Neural progenitor cell (in vitro differentiated cells): ENCODE results near the gene PIH1D2.
"Not testable (repeated sequence)": the region's sequence is repeated elsewhere in the genome, so short reads cannot be mapped to it uniquely, and the experiment has no call there.

Experiments
- EZH2 ChIP-seq: fragments of 200-600 bp; sonication (generic); IDR thresholded peaks from 2 replicates; pipeline ENCODE4 v1.6.1; 2017; ENCODE audit warnings: antibody characterized with exemption, mild to moderate bottlenecking, moderate library complexity
- TF ChIP-seq, protein P1 (sequence below): fragments of 200-600 bp; sonication (generic); IDR thresholded peaks from 2 replicates; pipeline ENCODE4 v1.5.1; 2017; ENCODE audit warnings: antibody characterized with exemption, mild to moderate bottlenecking

DNA sequence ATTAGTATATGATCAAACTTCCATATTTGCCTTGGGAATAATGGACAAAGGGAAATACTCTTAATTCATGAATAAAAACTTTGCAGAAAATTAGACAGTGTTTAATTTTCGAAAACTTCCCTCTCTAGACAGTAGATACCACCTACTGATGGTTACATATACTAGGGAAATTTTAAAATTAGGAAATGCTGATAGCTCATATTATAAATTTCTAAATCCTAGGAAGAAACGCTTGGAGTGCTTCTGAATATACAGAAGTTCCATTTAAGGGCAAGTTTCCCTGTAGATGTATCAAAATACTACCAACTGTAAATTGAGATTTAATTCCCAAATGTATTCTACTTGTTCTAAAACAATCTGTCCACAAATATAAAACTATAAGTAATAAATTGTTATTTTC is 21.5 kb upstream of the PIH1D2 start:
- TF ChIP-seq, protein P1, sequence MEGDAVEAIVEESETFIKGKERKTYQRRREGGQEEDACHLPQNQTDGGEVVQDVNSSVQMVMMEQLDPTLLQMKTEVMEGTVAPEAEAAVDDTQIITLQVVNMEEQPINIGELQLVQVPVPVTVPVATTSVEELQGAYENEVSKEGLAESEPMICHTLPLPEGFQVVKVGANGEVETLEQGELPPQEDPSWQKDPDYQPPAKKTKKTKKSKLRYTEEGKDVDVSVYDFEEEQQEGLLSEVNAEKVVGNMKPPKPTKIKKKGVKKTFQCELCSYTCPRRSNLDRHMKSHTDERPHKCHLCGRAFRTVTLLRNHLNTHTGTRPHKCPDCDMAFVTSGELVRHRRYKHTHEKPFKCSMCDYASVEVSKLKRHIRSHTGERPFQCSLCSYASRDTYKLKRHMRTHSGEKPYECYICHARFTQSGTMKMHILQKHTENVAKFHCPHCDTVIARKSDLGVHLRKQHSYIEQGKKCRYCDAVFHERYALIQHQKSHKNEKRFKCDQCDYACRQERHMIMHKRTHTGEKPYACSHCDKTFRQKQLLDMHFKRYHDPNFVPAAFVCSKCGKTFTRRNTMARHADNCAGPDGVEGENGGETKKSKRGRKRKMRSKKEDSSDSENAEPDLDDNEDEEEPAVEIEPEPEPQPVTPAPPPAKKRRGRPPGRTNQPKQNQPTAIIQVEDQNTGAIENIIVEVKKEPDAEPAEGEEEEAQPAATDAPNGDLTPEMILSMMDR = not testable (repeated sequence)
- TF ChIP-seq EZH2 = not testable (repeated sequence)
